HG03135 (cell line): Measurements from ENCODE around the gene CPT1A.
A peak's percentile ranks its signal among the peaks of the same experiment; 100 is the strongest.
"Not testable (repeated sequence)": the region's sequence is repeated elsewhere in the genome, so short reads cannot be mapped to it uniquely, and the experiment has no call there.

ENCODE experiments used
- ATAC-seq: cut with Tn5 transposase; IDR thresholded peaks from one replicate; pipeline ENCODE4 v1.9.1; 2021; ENCODE audit warnings: mild to moderate bottlenecking, moderate library complexity; ENCODE audit not compliant: unreplicated experiment

Gene CPT1A

GRCh38 chr11:68841718-68842426 is at the start of gene CPT1A:
Gene CPT1A (minus strand): TSS chr11:68841916. CDS start chr11:68815474, 26,442 bp downstream.
- peak; percentile 34 for ATAC-seq

GRCh38 chr11:68890490-68891231 is 48.9 kb upstream of the CPT1A start:
- no peak for ATAC-seq

GRCh38 chr11:68889948-68890446 is 48.3 kb upstream of the CPT1A start:
- ATAC-seq: no peak

- ATAC-seq: not testable (repeated sequence)
Observed at GRCh38 chr11:68884827-68885226, 43.1 kb upstream of the CPT1A start.

GRCh38 chr11:68882391-68882790 is 40.7 kb upstream of the CPT1A start:
- ATAC-seq: no peak

- no peak for ATAC-seq
Observed at GRCh38 chr11:68881320-68881719, 39.6 kb upstream of the CPT1A start.

GRCh38 chr11:68880851-68881250 is 39.1 kb upstream of the CPT1A start:
- ATAC-seq: no peak

- ATAC-seq: no peak
Observed at GRCh38 chr11:68878022-68878421, 36.3 kb upstream of the CPT1A start.

GRCh38 chr11:68872216-68873003 is 30.7 kb upstream of the CPT1A start:
- ATAC-seq: no peak

- no peak for ATAC-seq
Observed at GRCh38 chr11:68870470-68870869, 28.8 kb upstream of the CPT1A start.

- ATAC-seq: no peak
Observed at GRCh38 chr11:68868221-68868835, 26.6 kb upstream of the CPT1A start.

GRCh38 chr11:68867066-68867465 is 25.4 kb upstream of the CPT1A start:
- ATAC-seq: no peak

GRCh38 chr11:68865241-68865640 is 23.5 kb upstream of the CPT1A start:
- ATAC-seq: no peak

GRCh38 chr11:68863553-68864265 is 22.0 kb upstream of the CPT1A start:
- no peak for ATAC-seq

- ATAC-seq: no peak
Observed at GRCh38 chr11:68862421-68862820, 20.7 kb upstream of the CPT1A start.

GRCh38 chr11:68859123-68859522 is 17.4 kb upstream of the CPT1A start:
- no peak for ATAC-seq

- no peak for ATAC-seq
Observed at GRCh38 chr11:68857037-68857586, 15.4 kb upstream of the CPT1A start.

- not testable (repeated sequence) for ATAC-seq
Observed at GRCh38 chr11:68856425-68857030, 14.8 kb upstream of the CPT1A start.

- no peak for ATAC-seq
Observed at GRCh38 chr11:68855205-68855981, 13.7 kb upstream of the CPT1A start.
